Stimulated activated effector memory CD8-positive, alpha-beta T cell treated with anti-CD3 and anti-CD28 coated beads, Interleukin-12 subunit alpha, Interleukin-12 subunit beta, amount 100 ng/mL, for 72 hours (primary cell): ENCODE results near the gene CCBE1.
"Not testable (repeated sequence)": the region's sequence is repeated elsewhere in the genome, so short reads cannot be mapped to it uniquely, and the experiment has no call there.

Experiments used
- ATAC-seq: fragments of 150-1000 bp; cut with Tn5 transposase; 2 replicates; pipeline ENCODE4 v1.10.0; 2021
- DNase-seq, 2 donors: peaks; one replicate each; pipeline ENCODE4 v3.0.0; 2021 to 2022; ENCODE audit warnings: low spot score in 2 of 2
- H3K27ac Mint-ChIP-seq: one replicate; pipeline ENCODE4 v1.8.0; 2022; ENCODE audit warnings: mild to moderate bottlenecking, mixed read lengths
- H3K36me3 Mint-ChIP-seq: one replicate; pipeline ENCODE4 v1.8.0; 2022; ENCODE audit warnings: mild to moderate bottlenecking, mixed read lengths
- H3K4me1 Mint-ChIP-seq: one replicate; pipeline ENCODE4 v1.8.0; 2022; ENCODE audit warnings: mixed read lengths
- H3K4me3 Mint-ChIP-seq: one replicate; pipeline ENCODE4 v1.8.0; 2022; ENCODE audit warnings: mild to moderate bottlenecking, mixed read lengths
- H3K9me3 Mint-ChIP-seq: one replicate; pipeline ENCODE4 v1.8.0; 2022; ENCODE audit warnings: mixed read lengths

Gene CCBE1

DNA sequence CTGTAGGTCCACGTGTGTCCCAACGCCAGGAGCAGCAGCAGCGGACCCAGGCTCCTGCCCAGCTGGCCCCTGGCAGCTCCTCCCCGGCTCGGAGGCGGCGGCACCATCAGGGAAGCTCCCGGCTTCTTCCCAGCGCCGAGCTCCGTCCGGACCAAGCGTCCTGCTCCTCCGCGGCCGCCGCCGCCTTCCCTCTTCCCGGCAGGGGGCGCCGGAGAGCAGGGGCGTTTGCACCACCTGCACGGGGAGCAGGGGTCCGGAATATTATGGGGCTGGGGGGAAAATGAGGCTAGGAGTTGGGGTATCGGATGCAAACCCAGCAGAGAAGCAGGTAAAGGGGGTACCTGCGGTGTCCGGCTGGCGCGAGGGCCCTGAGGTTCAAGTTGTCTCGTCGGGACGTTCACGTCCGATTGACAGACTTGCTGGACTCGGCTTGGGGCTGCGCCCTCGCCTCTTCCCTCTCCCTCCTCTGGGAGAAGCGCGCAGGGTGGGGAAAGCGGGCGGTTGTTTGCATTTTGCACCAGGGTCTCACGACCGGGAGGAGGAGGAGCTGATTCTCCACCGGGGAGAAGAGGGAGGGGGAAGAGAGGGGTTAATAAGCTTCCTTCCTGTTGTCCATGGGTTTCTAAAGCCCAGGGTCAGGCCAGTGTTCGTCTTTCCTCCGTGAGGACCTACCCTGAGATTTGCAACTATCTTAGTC lies at the start of gene CCBE1:
TSS of gene CCBE1 (minus strand) at position 188 of the 697 bp plus-strand sequence.
- Mint-ChIP-seq H3K27ac (no peak within 1 kb of the TSS), H3K36me3 (no peaks in the 10 kb centered on the region), H3K4me3 (no peak within 1 kb of the TSS), H3K9me3 (no peaks in the 10 kb centered on the region), H3K4me1 (peaks cover 6% of the 10 kb centered on the region)
- peak; percentile 45 for ATAC-seq
- DNase-seq = peak; percentile 34 to 73

DNA sequence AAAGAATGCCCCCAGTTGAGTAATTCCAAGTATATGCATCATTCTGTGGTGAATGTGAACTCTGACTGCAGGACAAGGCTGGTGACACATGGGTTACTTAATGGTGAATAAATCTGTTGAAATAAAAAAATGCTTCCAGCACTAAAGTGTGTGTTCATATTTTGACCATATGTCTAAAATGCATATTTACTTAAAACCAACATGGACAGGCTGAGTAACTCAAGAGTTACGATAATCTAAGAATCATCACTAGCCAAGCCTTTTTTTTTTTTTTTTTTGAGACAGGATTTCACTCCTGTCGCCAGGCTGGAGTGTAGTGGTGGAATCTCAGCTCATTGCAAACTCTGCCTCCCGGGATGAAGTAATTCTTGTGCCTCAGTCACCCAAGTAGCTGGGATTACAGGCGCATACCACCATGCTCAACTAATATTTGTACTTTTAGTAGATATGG lies 47.1 kb upstream of the CCBE1 start:
- no peaks in the 10 kb centered on the region for H3K36me3 Mint-ChIP-seq
- DNase-seq (no peak), ATAC-seq (no peak)
- H3K4me1 Mint-ChIP-seq = no peaks in the 10 kb centered on the region
- H3K27ac Mint-ChIP-seq = no peak overlapping the region
- H3K4me3 Mint-ChIP-seq = no peak overlapping the region
- H3K9me3 Mint-ChIP-seq = no peaks in the 10 kb centered on the region

DNA sequence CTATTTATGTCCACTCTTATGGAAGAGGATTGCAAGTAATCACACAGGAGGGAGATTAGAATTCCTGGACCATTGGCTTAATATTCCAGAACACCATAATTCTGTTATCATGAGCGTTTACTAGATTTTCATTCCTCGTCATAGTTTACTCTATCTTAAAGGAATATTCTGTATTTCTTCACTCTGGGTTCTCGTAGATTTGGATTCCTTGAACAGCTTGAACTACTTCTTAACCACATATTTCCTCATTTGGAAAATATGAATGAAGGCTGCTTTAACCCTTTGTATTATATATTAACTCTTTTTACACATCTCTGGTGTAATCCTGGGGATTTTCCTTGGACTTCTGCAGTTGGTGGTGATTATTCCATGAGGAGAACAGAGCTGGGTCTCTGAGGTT lies 46.3 kb upstream of the CCBE1 start:
- DNase-seq (no peak), ATAC-seq (no peak)
- Mint-ChIP-seq H3K9me3 (no peaks in the 10 kb centered on the region), H3K27ac (no peak overlapping the region), H3K36me3 (no peaks in the 10 kb centered on the region), H3K4me1 (no peaks in the 10 kb centered on the region), H3K4me3 (no peak overlapping the region)

DNA sequence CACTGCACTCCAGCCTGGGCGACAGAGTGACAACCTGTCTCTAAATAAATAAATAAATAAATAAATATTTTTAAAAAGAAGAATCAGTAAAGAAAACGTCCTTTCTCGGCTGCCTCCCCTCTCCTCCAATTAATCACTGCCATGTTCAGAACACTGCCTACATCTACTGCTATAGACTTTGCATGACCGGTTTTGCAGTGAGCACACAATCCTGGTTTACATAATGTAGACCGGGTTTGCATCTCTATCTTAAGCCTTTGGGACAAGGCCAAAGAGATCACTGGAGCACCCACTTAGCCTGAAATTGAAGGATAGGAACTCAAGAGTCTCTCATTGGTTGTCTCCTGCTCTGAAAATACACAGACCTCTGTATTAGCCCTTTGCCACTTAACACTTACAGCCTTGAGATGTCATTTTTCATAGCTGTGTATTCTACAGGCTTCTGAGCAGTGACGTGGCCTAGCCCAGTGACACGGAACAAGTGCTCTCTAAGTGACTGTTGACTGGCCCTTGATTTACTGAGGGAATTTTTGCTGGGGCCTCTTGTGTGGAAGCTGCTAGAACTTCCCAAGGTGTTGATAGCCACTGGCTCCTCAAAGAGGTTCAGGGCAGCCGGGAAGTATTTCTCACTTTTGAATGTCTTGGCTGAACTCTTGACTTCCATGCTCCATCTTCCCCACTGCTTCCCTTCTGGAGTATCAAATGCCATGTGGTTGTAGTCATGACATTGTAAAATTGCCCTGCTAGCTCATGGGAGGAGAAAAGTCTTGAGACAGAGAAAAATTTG lies 45.3 kb upstream of the CCBE1 start:
- Mint-ChIP-seq H3K36me3 (no peaks in the 10 kb centered on the region), H3K4me1 (no peaks in the 10 kb centered on the region)
- no peak for DNase-seq

DNA sequence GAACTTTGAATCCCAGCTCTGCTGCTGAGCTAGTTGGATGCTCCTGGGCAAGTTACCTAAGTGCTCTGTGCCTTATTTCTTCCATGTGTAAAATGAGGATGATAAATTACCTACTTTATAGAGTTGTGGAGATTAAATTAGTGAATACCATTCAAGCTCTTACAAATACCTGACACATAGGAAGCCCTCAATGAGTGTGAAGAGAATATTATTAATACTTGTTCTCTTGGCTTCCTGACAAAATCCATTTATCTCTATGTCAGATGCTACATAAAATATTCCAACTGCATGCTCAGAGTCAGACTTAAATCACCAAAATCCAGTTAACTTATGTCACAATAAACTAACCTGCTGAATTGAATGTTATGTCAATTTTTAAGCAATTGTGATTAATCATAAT lies 42.9 kb upstream of the CCBE1 start:
- Mint-ChIP-seq H3K4me1 (no peaks in the 10 kb centered on the region), H3K27ac (no peak overlapping the region), H3K36me3 (no peaks in the 10 kb centered on the region), H3K9me3 (no peaks in the 10 kb centered on the region), H3K4me3 (no peak overlapping the region)
- ATAC-seq (no peak), DNase-seq (no peak)

More for the DNA sequence above, 45.3 kb upstream of the CCBE1 start:
- Mint-ChIP-seq H3K4me3 (no peak overlapping the region), H3K27ac (no peak overlapping the region), H3K9me3 (no peaks in the 10 kb centered on the region)
- no peak for ATAC-seq

DNA sequence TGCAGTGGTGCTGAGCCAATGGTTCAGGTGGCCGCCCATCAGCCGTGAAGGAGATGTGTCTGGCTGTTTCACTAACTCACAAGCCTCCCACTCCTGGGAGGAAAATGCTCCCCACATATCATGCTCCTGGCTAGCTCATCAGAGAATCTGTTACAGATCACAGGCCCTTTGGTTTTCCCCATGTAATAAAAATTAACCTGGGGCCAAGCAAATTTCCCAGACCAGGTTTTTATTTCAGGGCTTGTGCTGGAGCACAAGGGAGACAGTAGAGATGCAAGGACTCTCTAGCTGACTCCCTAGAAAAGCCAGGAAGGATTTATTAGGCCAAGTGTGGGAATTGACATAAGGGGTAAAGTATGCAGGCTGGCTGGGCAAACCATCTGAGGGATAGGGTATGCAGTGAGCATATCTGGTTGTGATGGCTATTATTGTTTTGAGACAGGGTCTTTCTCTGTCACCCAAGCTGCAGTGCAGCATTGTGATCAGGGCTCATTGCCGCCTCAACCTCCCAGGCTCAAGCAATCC lies 40.6 kb upstream of the CCBE1 start:
- no peaks in the 10 kb centered on the region for H3K4me1 Mint-ChIP-seq
- ATAC-seq = no peak
- H3K4me3 Mint-ChIP-seq = no peak overlapping the region
- no peak overlapping the region for H3K27ac Mint-ChIP-seq
- DNase-seq = no peak
- no peaks in the 10 kb centered on the region for H3K36me3 Mint-ChIP-seq
- no peaks in the 10 kb centered on the region for H3K9me3 Mint-ChIP-seq

DNA sequence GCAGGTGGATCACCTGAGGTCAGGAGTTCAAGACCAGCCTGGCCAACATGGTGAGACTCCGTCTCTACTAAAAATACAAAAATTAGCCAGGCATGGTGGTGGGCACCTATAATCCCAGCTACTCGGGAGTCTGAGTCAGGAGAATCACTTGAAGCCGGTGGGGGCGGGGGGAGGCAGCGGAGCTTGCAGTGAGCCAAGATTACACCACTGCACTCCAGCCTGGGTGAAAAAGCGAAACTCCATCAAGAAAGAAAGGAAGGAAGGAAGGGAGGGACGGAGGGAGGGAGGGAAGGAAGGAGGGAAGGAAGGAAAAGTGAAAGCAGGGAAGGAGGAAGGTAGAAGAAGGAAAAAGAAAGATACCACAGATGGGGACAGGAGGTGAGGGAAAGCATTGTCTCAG lies 40.1 kb upstream of the CCBE1 start:
- not testable (repeated sequence) for H3K36me3 Mint-ChIP-seq, ATAC-seq, DNase-seq, H3K27ac Mint-ChIP-seq, H3K4me3 Mint-ChIP-seq, H3K9me3 Mint-ChIP-seq, H3K4me1 Mint-ChIP-seq

DNA sequence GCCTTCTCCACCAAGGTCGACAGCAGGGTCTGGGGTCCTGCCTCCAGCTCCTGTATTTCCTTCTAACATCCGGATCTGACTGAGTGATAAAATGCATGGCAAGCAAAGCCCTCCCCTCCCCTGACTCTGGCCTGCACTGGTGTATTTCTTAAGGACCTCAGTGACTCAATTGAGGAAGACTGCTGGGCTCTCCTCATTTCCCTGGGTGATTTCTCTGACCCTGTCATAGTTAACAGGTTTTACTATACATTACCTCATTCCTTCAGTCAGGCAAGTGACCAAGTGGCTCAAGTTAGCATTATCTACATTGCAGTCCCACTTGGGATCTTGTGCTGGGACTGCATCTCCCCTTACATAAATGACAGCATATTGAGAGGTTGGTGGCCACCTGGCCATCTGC lies 38.8 kb upstream of the CCBE1 start:
- Mint-ChIP-seq H3K9me3 (no peaks in the 10 kb centered on the region), H3K36me3 (no peaks in the 10 kb centered on the region), H3K4me3 (no peak overlapping the region), H3K4me1 (no peaks in the 10 kb centered on the region), H3K27ac (no peak overlapping the region)
- no peak for ATAC-seq
- no peak for DNase-seq

DNA sequence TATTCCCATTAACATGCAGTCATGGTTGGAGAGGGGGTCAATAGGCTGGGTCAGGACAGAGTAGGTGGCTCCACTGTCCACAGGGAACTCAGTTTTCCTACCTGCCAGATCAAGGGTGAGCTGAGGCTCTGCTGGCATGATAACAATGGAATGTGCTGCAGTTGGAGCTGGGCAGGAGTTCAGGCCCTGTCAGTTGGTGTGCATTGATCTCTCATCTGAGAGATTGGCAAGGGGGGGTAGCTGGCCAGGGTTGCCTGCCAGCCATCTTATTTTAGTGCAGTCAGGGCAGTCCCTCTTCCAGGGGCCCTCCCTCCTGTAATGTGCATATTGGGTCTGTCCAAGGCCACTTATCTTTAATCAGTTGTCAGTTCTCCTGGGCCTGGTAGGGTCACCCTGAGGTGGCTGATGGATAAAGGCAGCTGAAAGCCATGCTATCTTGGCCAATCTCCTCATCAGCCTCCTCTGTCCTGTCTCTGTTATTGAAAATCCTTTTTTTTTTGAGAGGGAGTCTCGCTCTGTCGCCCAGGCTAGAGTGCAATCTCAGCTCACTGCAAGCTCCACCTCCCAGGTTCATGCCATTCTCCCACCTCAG lies 38.1 kb upstream of the CCBE1 start:
- no peak for DNase-seq

DNA sequence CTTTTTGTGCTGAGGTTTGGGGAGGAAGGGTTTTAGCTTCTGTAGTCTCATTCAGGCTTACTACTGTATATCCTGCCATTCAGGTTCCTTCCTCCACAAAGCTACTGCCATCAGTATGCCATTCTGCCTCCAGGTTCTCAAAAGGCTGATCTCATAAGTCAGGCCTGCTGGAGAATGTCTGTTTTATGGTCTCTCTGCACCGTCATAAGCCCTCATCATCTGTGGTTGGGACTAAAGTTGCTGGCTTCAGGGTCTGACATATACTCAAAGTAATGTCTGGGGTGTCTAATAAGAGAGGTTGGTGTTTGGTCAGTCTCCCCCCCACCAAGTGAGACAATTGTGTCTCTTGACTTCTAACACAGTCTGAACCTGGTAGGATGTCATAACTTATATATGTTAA lies 36.2 kb upstream of the CCBE1 start:
- ATAC-seq (no peak), DNase-seq (no peak)
- H3K4me3 Mint-ChIP-seq = no peak overlapping the region
- no peak overlapping the region for H3K27ac Mint-ChIP-seq
- H3K4me1 Mint-ChIP-seq = no peaks in the 10 kb centered on the region
- no peaks in the 10 kb centered on the region for H3K36me3 Mint-ChIP-seq
- no peaks in the 10 kb centered on the region for H3K9me3 Mint-ChIP-seq

More for the DNA sequence above, 38.1 kb upstream of the CCBE1 start:
- Mint-ChIP-seq H3K36me3 (no peaks in the 10 kb centered on the region), H3K9me3 (no peaks in the 10 kb centered on the region), H3K27ac (no peak overlapping the region), H3K4me3 (no peak overlapping the region), H3K4me1 (no peaks in the 10 kb centered on the region)
- peak; percentile 27 for ATAC-seq

DNA sequence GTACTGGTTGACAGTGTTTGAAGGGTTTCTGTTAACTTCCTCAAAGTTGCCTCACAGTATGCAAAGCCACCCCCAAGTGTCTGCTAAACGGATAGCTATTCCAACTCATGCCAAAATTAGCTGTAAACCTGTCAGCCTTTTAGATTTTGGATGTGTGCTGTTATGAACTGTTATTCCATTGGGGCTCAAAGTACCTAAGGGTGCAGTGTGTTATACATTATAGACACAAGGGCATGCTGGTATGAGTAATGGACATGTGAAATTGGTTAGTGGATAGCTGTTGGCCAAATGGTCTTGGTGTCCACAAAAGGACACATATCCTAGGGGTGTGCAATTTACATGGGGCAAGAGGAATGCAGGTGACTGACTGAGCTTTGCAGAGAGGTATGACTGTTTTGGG lies 33.7 kb upstream of the CCBE1 start:
- Mint-ChIP-seq H3K4me1 (no peaks in the 10 kb centered on the region), H3K27ac (no peak overlapping the region), H3K4me3 (no peak overlapping the region), H3K9me3 (no peaks in the 10 kb centered on the region), H3K36me3 (no peaks in the 10 kb centered on the region)
- ATAC-seq (no peak), DNase-seq (no peak)

DNA sequence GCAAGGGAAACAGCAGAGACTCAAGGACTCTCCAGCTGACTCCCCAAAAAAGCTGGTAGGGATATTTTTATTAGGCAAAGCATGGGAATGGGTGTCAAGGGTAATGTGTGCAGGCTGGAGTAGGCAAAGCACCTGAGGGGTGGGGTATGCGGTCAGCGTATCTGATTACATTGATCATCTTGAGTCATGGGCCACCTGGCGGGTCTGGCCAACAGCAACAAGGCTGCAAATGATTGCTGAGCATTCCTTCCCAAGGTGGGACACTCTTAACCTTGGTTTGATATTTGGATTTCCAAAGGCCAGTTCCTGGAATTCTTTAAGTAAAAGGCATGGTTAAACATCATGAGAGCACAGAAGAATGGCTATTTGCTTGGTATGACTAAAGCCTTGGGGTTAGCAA lies 32.6 kb upstream of the CCBE1 start:
- H3K9me3 Mint-ChIP-seq = no peaks in the 10 kb centered on the region
- no peaks in the 10 kb centered on the region for H3K36me3 Mint-ChIP-seq
- H3K4me1 Mint-ChIP-seq = no peaks in the 10 kb centered on the region
- no peak for ATAC-seq
- H3K27ac Mint-ChIP-seq = no peak overlapping the region
- no peak overlapping the region for H3K4me3 Mint-ChIP-seq
- no peak for DNase-seq

DNA sequence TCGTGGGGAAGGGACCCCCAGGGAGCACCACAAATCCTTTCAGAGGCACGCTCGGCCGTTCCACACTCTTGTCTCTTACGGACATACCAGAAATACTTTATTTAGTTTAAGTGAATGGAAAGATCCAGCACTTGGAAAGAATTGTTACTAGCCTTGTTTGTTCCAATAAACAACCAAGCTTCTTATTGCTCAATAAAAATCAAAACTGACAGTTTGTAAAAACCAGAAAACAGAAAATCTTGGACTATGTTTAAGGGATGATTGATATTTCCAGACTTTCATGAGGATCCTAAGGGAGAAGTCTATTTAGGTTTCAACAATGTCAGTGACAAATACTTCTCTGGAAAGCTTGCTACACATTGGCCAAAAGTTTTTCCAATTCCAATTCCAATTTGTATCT lies 31.6 kb upstream of the CCBE1 start:
- no peak for ATAC-seq
- Mint-ChIP-seq H3K4me1 (no peaks in the 10 kb centered on the region), H3K9me3 (no peaks in the 10 kb centered on the region), H3K36me3 (no peaks in the 10 kb centered on the region), H3K27ac (no peak overlapping the region), H3K4me3 (no peak overlapping the region)
- DNase-seq = no peak

DNA sequence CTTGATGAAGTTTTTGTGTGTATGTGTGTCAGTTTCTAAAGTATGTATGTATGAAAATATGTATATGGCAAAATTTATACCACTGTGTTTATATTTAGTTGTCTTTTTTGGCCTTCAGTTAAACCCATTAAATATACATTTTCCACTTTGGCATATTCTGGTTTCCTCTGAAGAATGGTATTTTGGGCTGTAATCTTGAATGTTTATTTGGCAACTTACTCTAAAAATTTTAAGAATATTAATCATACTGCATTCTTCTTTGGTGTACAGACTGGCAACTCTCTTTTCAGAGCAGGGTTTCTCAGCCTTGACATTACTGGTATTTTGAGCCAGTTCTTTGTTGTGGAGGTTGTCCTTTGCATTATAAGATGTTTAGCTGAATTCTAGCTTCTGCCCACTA lies 27.9 kb upstream of the CCBE1 start:
- no peaks in the 10 kb centered on the region for H3K4me1 Mint-ChIP-seq
- H3K9me3 Mint-ChIP-seq = no peaks in the 10 kb centered on the region
- H3K36me3 Mint-ChIP-seq = no peaks in the 10 kb centered on the region
- no peak overlapping the region for H3K27ac Mint-ChIP-seq
- no peak overlapping the region for H3K4me3 Mint-ChIP-seq
- no peak for ATAC-seq
- no peak for DNase-seq

DNA sequence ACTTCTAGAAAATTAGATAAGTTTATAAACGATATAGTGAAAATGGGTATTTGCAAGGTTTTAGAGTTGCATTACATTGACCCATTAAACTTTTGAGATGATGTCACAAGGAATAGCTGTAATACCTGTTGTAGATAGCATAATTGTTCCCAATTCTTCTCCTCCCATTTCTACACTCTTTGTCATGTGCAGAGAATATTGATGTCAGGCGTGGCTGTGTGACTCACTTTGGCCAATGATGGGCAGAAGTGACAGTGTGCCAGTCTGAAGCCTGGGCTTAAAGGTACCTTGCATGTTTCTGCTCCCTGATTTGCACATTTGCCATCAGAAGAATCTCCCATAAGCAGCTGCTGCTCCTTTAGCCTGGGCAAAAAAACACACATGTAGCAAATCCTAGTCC lies 26.9 kb upstream of the CCBE1 start:
- no peak overlapping the region for H3K27ac Mint-ChIP-seq
- H3K4me1 Mint-ChIP-seq = no peaks in the 10 kb centered on the region
- H3K36me3 Mint-ChIP-seq = no peaks in the 10 kb centered on the region
- no peak for DNase-seq
- no peak for ATAC-seq
- no peaks in the 10 kb centered on the region for H3K9me3 Mint-ChIP-seq
- no peak overlapping the region for H3K4me3 Mint-ChIP-seq

DNA sequence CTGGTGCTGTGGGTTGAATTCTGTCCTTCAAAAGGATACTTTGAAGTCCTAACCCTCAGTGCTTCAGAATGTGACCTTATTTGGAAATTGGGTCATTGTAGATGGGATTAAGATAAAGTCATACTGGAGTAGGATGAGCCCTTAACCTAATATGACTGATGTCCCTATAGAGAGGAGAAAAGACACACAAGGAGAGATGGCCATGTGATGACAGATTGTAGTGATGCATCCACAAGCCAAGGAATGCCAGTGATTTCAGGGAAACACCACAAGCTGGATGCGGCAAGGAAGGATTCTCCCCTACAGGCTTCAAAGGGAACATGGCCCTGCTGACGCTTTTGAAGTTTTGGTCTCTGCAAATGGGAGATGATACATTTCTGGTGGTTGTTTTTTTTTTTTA lies 24.7 kb upstream of the CCBE1 start:
- no peak overlapping the region for H3K4me3 Mint-ChIP-seq
- H3K27ac Mint-ChIP-seq = no peak overlapping the region
- no peaks in the 10 kb centered on the region for H3K9me3 Mint-ChIP-seq
- H3K4me1 Mint-ChIP-seq = no peaks in the 10 kb centered on the region
- DNase-seq = no peak
- no peaks in the 10 kb centered on the region for H3K36me3 Mint-ChIP-seq
- no peak for ATAC-seq
